SK-N-SH (cell line): ENCODE measurements around the gene SLC25A53. TPM values are rescaled to one million over a fixed set of nuclear protein-coding genes. Genes with fewer than 3 reads are reported as not detected.

Experiments
- CTCF ChIA-PET: fragments of 300-600, 350-600 bp; formaldehyde crosslinking; extraction: SDS; loops from one replicate; lab custom pipeline; 2021; lab: Yijun Ruan, JAX
- POLR2A ChIA-PET: fragments of 350-600 bp; sonication (Branson Sonifier 250); formaldehyde crosslinking; extraction: SDS; loops from one replicate; lab custom pipeline; 2020; ENCODE audit warnings: antibody characterized with exemption, inconsistent platforms; lab: Yijun Ruan, JAX
- DNase-seq: peaks from one replicate; pipeline ENCODE4 v3.0.0; 2012
- H2AFZ ChIP-seq: fragments of 200-600 bp; sonication (generic); 2 replicates; pipeline ENCODE4 v1.8.1; 2016; ENCODE audit warnings: antibody characterized with exemption, mild to moderate bottlenecking, low read depth
- H3F3A ChIP-seq: fragments of 200-600 bp; sonication (generic); replicated peaks from 2 replicates; pipeline ENCODE3; 2016; ENCODE audit warnings: antibody characterized with exemption, mild to moderate bottlenecking; ENCODE audit not compliant: insufficient read depth
- H3K27ac ChIP-seq, 2 experiments: fragments of 200-500 bp in 1 of 2; fragments of 200-600 bp in 1 of 2; sonication (Bioruptor generic) in 1 of 2; sonication (generic), shearing (Covaris generic) in 1 of 2; 2 replicates each; pipeline versions ENCODE4 v1.5.1 to v1.6.1; 2014 to 2016; ENCODE audit warnings: low read depth in 2 of 2, inconsistent platforms in 1 of 2, low read length in 1 of 2, mild to moderate bottlenecking in 1 of 2, mixed read lengths in 1 of 2
- H3K27me3 ChIP-seq: fragments of 200-600 bp; sonication (generic), shearing (Covaris generic); 2 replicates; pipeline ENCODE4 v1.6.1; 2016; ENCODE audit warnings: mixed run types; ENCODE audit not compliant: insufficient read depth
- H3K36me3 ChIP-seq, 2 experiments: fragments of 200-500 bp in 1 of 2; fragments of 200-600 bp in 1 of 2; sonication (Bioruptor generic) in 1 of 2; sonication (generic) in 1 of 2; replicated peaks in 1 of 2; 2 replicates each; pipeline versions ENCODE3 to v1.5.1; 2014 to 2016; ENCODE audit warnings: low read length in 1 of 2, mild to moderate bottlenecking in 1 of 2; ENCODE audit not compliant: insufficient read depth in 2 of 2, control insufficient read depth in 1 of 2
- H3K4me1 ChIP-seq, 2 experiments: fragments of 200-500 bp in 1 of 2; fragments of 200-600 bp in 1 of 2; sonication (Bioruptor generic) in 1 of 2; sonication (generic), shearing (Covaris generic) in 1 of 2; 2 replicates each; pipeline versions ENCODE4 v1.5.1 to v1.6.1; 2014 to 2016; ENCODE audit warnings: low read depth in 1 of 2, low read length in 1 of 2, mixed run types in 1 of 2; ENCODE audit not compliant: insufficient read depth in 2 of 2, control insufficient read depth in 1 of 2
- H3K4me2 ChIP-seq: fragments of 200-600 bp; sonication (generic), shearing (Covaris generic); 2 replicates; pipeline ENCODE4 v1.6.1; 2017; ENCODE audit warnings: mixed run types
- H3K4me3 ChIP-seq, 2 experiments: fragments of 200-500 bp in 1 of 2; fragments of 200-600 bp in 1 of 2; sonication (Bioruptor generic) in 1 of 2; sonication (generic), shearing (Covaris generic) in 1 of 2; 2 replicates each; pipeline versions ENCODE4 v1.5.1 to v1.8.1; 2014 to 2016; ENCODE audit warnings: low read depth in 2 of 2, inconsistent platforms in 1 of 2, low read length in 1 of 2, mild to moderate bottlenecking in 1 of 2, mixed read lengths in 1 of 2, moderate library complexity in 1 of 2
- H3K79me2 ChIP-seq: fragments of 200-600 bp; sonication (generic); 2 replicates; pipeline ENCODE4 v1.8.1; 2017; ENCODE audit warnings: mild to moderate bottlenecking; ENCODE audit not compliant: insufficient read depth
- H3K9ac ChIP-seq: fragments of 200-600 bp; sonication (generic); 2 replicates; pipeline ENCODE4 v1.6.1; 2017; ENCODE audit warnings: mixed run types
- H3K9me2 ChIP-seq: fragments of 200-600 bp; sonication (generic); 2 replicates; pipeline ENCODE4 v1.6.1; 2017; ENCODE audit warnings: mixed run types
- H3K9me3 ChIP-seq: fragments of 200-600 bp; sonication (generic); 2 replicates; pipeline ENCODE4 v1.6.1; 2017; ENCODE audit warnings: mixed run types, mild to moderate bottlenecking, moderate library complexity
- H4K20me1 ChIP-seq: fragments of 200-600 bp; sonication (generic); 2 replicates; pipeline ENCODE4 v1.6.1; 2017; ENCODE audit warnings: mild to moderate bottlenecking, mixed run types; ENCODE audit not compliant: insufficient read depth
- FOSL2 ChIP-seq: IDR thresholded peaks from 2 replicates; pipeline ENCODE4 v1.4.0; 2012; ENCODE audit warnings: low read depth, mild to moderate bottlenecking, moderate library complexity, borderline replicate concordance
- FOXJ3 ChIP-seq: sonication (generic); formaldehyde crosslinking; IDR thresholded peaks from 2 replicates; pipeline ENCODE4 v1.5.1; 2020; ENCODE audit warnings: mild to moderate bottlenecking, missing genetic modification reagents
- GATA2 ChIP-seq: sonication (generic); formaldehyde crosslinking; IDR thresholded peaks from 2 replicates; pipeline ENCODE4 v1.5.0; 2020; ENCODE audit warnings: mild to moderate bottlenecking, missing genetic modification reagents
- IRF3 ChIP-seq: fragments of 150-350 bp; IDR thresholded peaks from 2 replicates; pipeline ENCODE4 v1.6.1; 2016; ENCODE audit warnings: mild to moderate bottlenecking, low read depth, low read length
- JUND ChIP-seq: IDR thresholded peaks from 2 replicates; pipeline ENCODE4 v1.4.0; 2012
- POLR2AphosphoS5 ChIP-seq: IDR thresholded peaks from 2 replicates; pipeline ENCODE4 v1.6.1; 2012; ENCODE audit warnings: low read depth, low read length
- REST ChIP-seq: IDR thresholded peaks from 2 replicates; pipeline ENCODE4 v1.6.1; 2012; ENCODE audit warnings: mild to moderate bottlenecking, low read depth, low read length, moderate library complexity
- RXRA ChIP-seq: IDR thresholded peaks from 2 replicates; pipeline ENCODE4 v1.4.0; 2012; ENCODE audit warnings: low read depth, mild to moderate bottlenecking, borderline replicate concordance
- SMC3 ChIP-seq: IDR thresholded peaks from 2 replicates; pipeline ENCODE4 v1.6.1; 2012; ENCODE audit warnings: low read depth, low read length, improper control_type of control experiment
- TCF12 ChIP-seq: IDR thresholded peaks from 2 replicates; pipeline ENCODE4 v1.4.0; 2012
- USF1 ChIP-seq: IDR thresholded peaks from 2 replicates; pipeline ENCODE4 v1.4.0; 2012; ENCODE audit warnings: low read depth, borderline replicate concordance
- USF2 ChIP-seq: fragments of 150-350 bp; IDR thresholded peaks from 2 replicates; pipeline ENCODE4 v1.6.1; 2017; ENCODE audit warnings: antibody characterized with exemption, low read length, low read depth, borderline replicate concordance
- WGBS: methylation state at CpG from one replicate; pipeline ENCODE4 v1.1.6; 2017; ENCODE audit warnings: low lambda C conversion rate; 5-methylcytosine and 5-hydroxymethylcytosine counted together
- polyA plus RNA-seq, 3 experiments: library from polyadenylated mRNA; depleted of rRNA; stranded (reverse); fragments of >200 nt; gene quantifications; 2 replicates each; pipeline ENCODE4 v1.2.3, GENCODE V29; 2012

SLC25A53 gene
- polyA plus RNA-seq, 1 of the 3 experiments (the other 2 are of a cell fraction) = 5.9 TPM

- Histone ChIP-seq H2AFZ (no peak overlapping the region), H3K27ac (no peak overlapping the region), H3K4me2 (no peak overlapping the region), H3K4me1 (no peaks in the 10 kb centered on the region; a peak in 2 of 4 replicates), H3K9me2 (no peaks in the 10 kb centered on the region), H3K79me2 (peaks cover 68% of the 10 kb centered on the region), H3K9ac (no peak overlapping the region), H3K27me3 (peaks cover 3% of the 10 kb centered on the region; the same call in 1 of the 2 replicates), H3K4me3 (no peak overlapping the region), H4K20me1 (peaks cover 19% of the 10 kb centered on the region), H3F3A (no peaks in the 10 kb centered on the region), H3K36me3 (peaks cover 10 to 11% of the 10 kb centered on the region in 2 experiments), H3K9me3 (no peaks in the 10 kb centered on the region)
- CTCF ChIA-PET = interaction anchor here (3.2 kb wide), 1 partner anchor 22 kb away, joined by 13 read pairs; no protein-coding TSS in a partner anchor
- 42% methylated on average over 2 of the region's 2 CpGs for WGBS
- no peak for DNase-seq
- POLR2A ChIA-PET = no interaction called here
- TF ChIP-seq FOSL2 = no peak
- no peak for TF ChIP-seq TCF12
- no peak for TF ChIP-seq IRF3
- no peak for TF ChIP-seq SMC3
- no peak for TF ChIP-seq POLR2AphosphoS5
- no peak for TF ChIP-seq REST
- TF ChIP-seq JUND = no peak
- no peak for TF ChIP-seq USF2
- TF ChIP-seq GATA2 (CRISPR knock-in tag) = no peak
- no peak for TF ChIP-seq USF1
- no peak for TF ChIP-seq RXRA
- no peak for TF ChIP-seq FOXJ3 (CRISPR knock-in tag)
These were observed 16.0 kb upstream of the SLC25A53 start for GRCh38 chrX:104172788-104173187.
